A549 (cell line): ENCODE measurements around the gene NEIL3. TPM values are rescaled to one million over a fixed set of nuclear protein-coding genes. Genes with fewer than 3 reads are reported as not detected.

Experiments
- ATAC-seq, 2 experiments: fragments of 200-7000 bp in 1 of 2; fragments of >200 bp in 1 of 2; cut with Nextera tagmentation in 1 of 2; cut with Tn5 transposase in 1 of 2; 3 replicates each; pipeline versions ENCODE4 v1.8.0 to v1.9.1; 2018 to 2020; ENCODE audit warnings: mild to moderate bottlenecking in 1 of 2, moderate library complexity in 1 of 2
- CTCF ChIA-PET: fragments of 300-600 bp; sonication (Branson Sonifier 250); formaldehyde crosslinking; extraction: SDS; loops from one replicate; lab custom pipeline; 2021; ENCODE audit warnings: antibody characterized with exemption, inconsistent platforms; lab: Yijun Ruan, JAX
- POLR2A ChIA-PET: fragments of 350-600 bp; formaldehyde crosslinking; extraction: SDS; loops from one replicate; lab custom pipeline; 2021; ENCODE audit warnings: antibody characterized with exemption, inconsistent platforms; lab: Yijun Ruan, JAX
- DNase-seq, 2 experiments: peaks; one replicate each; pipeline versions ENCODE4 v3.0.0 to v3.0.0-alpha.2; 2011 to 2016; ENCODE audit warnings: low read depth in 1 of 2, low spot score in 1 of 2
- FAIRE-seq: peaks from 2 replicates; lab custom pipeline; 2011; peaks lifted over from hg19 to GRCh38; lab: Jason Lieb, UNC
- H3K27ac ChIP-seq, 2 experiments: fragments of >200 bp; sonication (Bioruptor Twin); formaldehyde crosslinking; 3 replicates each; pipeline ENCODE4 v1.5.1; 2016 to 2017
- H3K4me1 ChIP-seq: fragments of >200 bp; sonication (Bioruptor Twin); formaldehyde crosslinking; 3 replicates; pipeline ENCODE4 v1.6.1; 2016
- H3K4me2 ChIP-seq: fragments of >200 bp; sonication (Bioruptor Twin); formaldehyde crosslinking; 3 replicates; pipeline ENCODE4 v1.6.1; 2016
- H3K4me3 ChIP-seq: fragments of >200 bp; sonication (Bioruptor Twin); formaldehyde crosslinking; 3 replicates; pipeline ENCODE4 v1.5.1; 2016
- H3K9me3 ChIP-seq: fragments of >200 bp; sonication (Bioruptor Twin); formaldehyde crosslinking; 3 replicates; pipeline ENCODE4 v1.6.1; 2016
- CHD4 ChIP-seq: fragments of 200-600 bp; sonication (generic); IDR thresholded peaks from 2 replicates; pipeline ENCODE4 v1.6.1; 2016; ENCODE audit warnings: antibody characterized with exemption, mild to moderate bottlenecking, borderline replicate concordance
- EHF ChIP-seq: fragments of 250-450 bp; sonication (Bioruptor Pico); IDR thresholded peaks from 2 replicates; pipeline ENCODE4 v1.5.0; 2020; ENCODE audit warnings: mild to moderate bottlenecking
- FOSL2 ChIP-seq, 2 experiments: fragments of 450-650 bp in 1 of 2; fragments of >200 bp in 1 of 2; sonication (Bioruptor Twin) in 1 of 2; formaldehyde crosslinking; IDR thresholded peaks; 2 replicates each; pipeline versions ENCODE4 v1.5.0 to v1.6.1; 2016 to 2020; ENCODE audit warnings: mild to moderate bottlenecking in 1 of 2, moderate library complexity in 1 of 2
- HOXA7 ChIP-seq: fragments of 250-450 bp; sonication (Bioruptor Pico); IDR thresholded peaks from 2 replicates; pipeline ENCODE4 v1.5.0; 2020; ENCODE audit warnings: mild to moderate bottlenecking, moderate library complexity
- HOXB13 ChIP-seq: fragments of 250-450 bp; sonication (Bioruptor Pico); IDR thresholded peaks from 2 replicates; pipeline ENCODE4 v1.5.0; 2020; ENCODE audit warnings: low read depth, mild to moderate bottlenecking, moderate library complexity
- HOXB5 ChIP-seq: fragments of 250-450 bp; sonication (Bioruptor Pico); IDR thresholded peaks from 2 replicates; pipeline ENCODE4 v1.5.0; 2020; ENCODE audit warnings: mild to moderate bottlenecking, moderate library complexity
- JUNB ChIP-seq: fragments of >200 bp; sonication (Bioruptor Twin); formaldehyde crosslinking; IDR thresholded peaks from 2 replicates; pipeline ENCODE4 v1.6.1; 2016
- KDM5A ChIP-seq: fragments of 200-600 bp; sonication (generic); IDR thresholded peaks from 2 replicates; pipeline ENCODE4 v1.6.1; 2016; ENCODE audit warnings: antibody characterized with exemption, mild to moderate bottlenecking
- MAFK ChIP-seq: fragments of 450-650 bp; IDR thresholded peaks from 2 replicates; pipeline ENCODE4 v1.6.1; 2014; ENCODE audit not compliant: partially characterized antibody
- MYC ChIP-seq: IDR thresholded peaks from 2 replicates; pipeline ENCODE4 v1.6.1; 2012; ENCODE audit warnings: mild to moderate bottlenecking, inconsistent platforms, low read length, improper control_type of control experiment, borderline replicate concordance
- NFE2L2 ChIP-seq: fragments of 150-350 bp; conservative IDR thresholded peaks from 2 replicates; pipeline ENCODE4 v1.6.1; 2014; ENCODE audit warnings: low read length
- NR3C1 ChIP-seq: fragments of >200 bp; sonication (Bioruptor Twin); formaldehyde crosslinking; IDR thresholded peaks from 3 replicates; pipeline ENCODE4 v1.6.1; 2017
- POLR2AphosphoS2 ChIP-seq: conservative IDR thresholded peaks from 2 replicates; pipeline ENCODE4 v1.6.1; 2012; ENCODE audit warnings: low read length, improper control_type of control experiment, inconsistent platforms
- RCOR1 ChIP-seq: fragments of 150-350 bp; IDR thresholded peaks from 2 replicates; pipeline ENCODE4 v1.6.1; 2014; ENCODE audit warnings: antibody characterized with exemption, low read length, low read depth
- RFX5 ChIP-seq: fragments of 450-650 bp; IDR thresholded peaks from 2 replicates; pipeline ENCODE4 v1.7.1; 2014; ENCODE audit warnings: antibody characterized with exemption, mild to moderate bottlenecking, moderate library complexity
- RNF2 ChIP-seq: fragments of 200-600 bp; sonication (generic); IDR thresholded peaks from 2 replicates; pipeline ENCODE4 v1.6.1; 2016; ENCODE audit warnings: low read depth, mild to moderate bottlenecking, antibody characterized with exemption, moderate library complexity, borderline replicate concordance
- SREBF2 ChIP-seq: fragments of 450-650 bp; IDR thresholded peaks from 2 replicates; pipeline ENCODE4 v1.6.1; 2014; ENCODE audit warnings: mild to moderate bottlenecking, moderate library complexity
- TP53 ChIP-seq: fragments of 250-450 bp; sonication (Bioruptor Pico); IDR thresholded peaks from 2 replicates; pipeline ENCODE4 v1.5.0; 2021; ENCODE audit warnings: mild to moderate bottlenecking, moderate library complexity
- ZSCAN20 ChIP-seq: fragments of 250-450 bp; sonication (Bioruptor Pico); IDR thresholded peaks from 2 replicates; pipeline ENCODE4 v1.8.0; 2022; ENCODE audit warnings: mild to moderate bottlenecking, moderate library complexity
- WGBS: methylation state at CpG from one replicate; pipeline ENCODE4 v1.1.6; 2017; ENCODE audit errors: missing lambda C conversion rate; 5-methylcytosine and 5-hydroxymethylcytosine counted together
- polyA plus RNA-seq, 4 experiments: library from polyadenylated mRNA; depleted of rRNA in 3 of 4; stranded (reverse); fragments of >200 nt; fragmentation: RNase III in 1 of 4; extraction: RNeasy Plus Mini Kit Qiagen cat#74134 plus additional on column Dnase treatment in 1 of 4; gene quantifications; 2 replicates in 3 of 4; 3 replicates in 1 of 4; pipeline ENCODE4 v1.2.3, GENCODE V29; 2011 to 2017
- TF ChIP-seq, protein P1 (sequence below): fragments of >200 bp; sonication (Bioruptor Twin); formaldehyde crosslinking; IDR thresholded peaks from 3 replicates; pipeline ENCODE4 v1.6.1; 2016
- TF ChIP-seq, protein P2 (sequence below): fragments of 200-600 bp; sonication (generic); IDR thresholded peaks from 2 replicates; pipeline ENCODE4 v1.6.1; 2016; ENCODE audit warnings: antibody characterized with exemption, mild to moderate bottlenecking, moderate library complexity
- TF ChIP-seq, protein P3 (sequence below): IDR thresholded peaks from 2 replicates; pipeline ENCODE4 v1.6.1; 2012
- TF ChIP-seq, protein P4 (sequence below): fragments of 450-650 bp; IDR thresholded peaks from 2 replicates; pipeline ENCODE4 v1.6.1; 2014; ENCODE audit warnings: antibody characterized with exemption
- TF ChIP-seq, protein P5 (sequence below): fragments of >200 bp; sonication (Bioruptor Twin); formaldehyde crosslinking; IDR thresholded peaks from 3 replicates; pipeline ENCODE4 v1.5.1; 2016
- TF ChIP-seq, protein P6 (sequence below): fragments of 150-350 bp; IDR thresholded peaks from 2 replicates; pipeline ENCODE4 v1.6.1; 2014; ENCODE audit warnings: low read depth, mild to moderate bottlenecking, low read length

Gene NEIL3
- polyA plus RNA-seq, 2 of the 4 experiments (the other 2 are of a cell fraction): 23.4 to 42.0 TPM

DNA sequence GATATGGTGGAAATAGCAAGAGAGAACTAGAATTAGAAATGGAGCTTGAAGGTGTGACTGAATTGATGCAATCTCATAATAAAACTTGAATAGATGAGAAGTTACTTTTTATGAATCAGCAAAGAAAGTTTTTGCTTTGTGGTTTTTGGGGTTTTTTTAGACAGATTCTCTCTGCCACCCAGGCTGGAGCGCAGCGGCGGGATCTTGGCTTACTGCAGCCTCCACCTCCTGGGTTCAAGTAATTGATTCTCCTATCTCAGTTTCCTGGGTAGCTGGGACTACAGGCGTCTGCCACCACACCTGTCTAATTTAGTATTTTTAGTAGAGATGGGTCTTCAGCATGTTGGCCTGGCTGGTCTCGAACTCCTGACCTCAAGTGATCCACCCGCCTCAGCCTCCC lies 23.7 kb upstream of the NEIL3 start:
- TF ChIP-seq TP53 (CRISPR knock-in tag) (no peak), HOXB5 (no peak), MYC (no peak), MAFK (no peak), JUNB (no peak), RNF2 (no peak), CHD4 (no peak)
- TF ChIP-seq, protein P1, sequence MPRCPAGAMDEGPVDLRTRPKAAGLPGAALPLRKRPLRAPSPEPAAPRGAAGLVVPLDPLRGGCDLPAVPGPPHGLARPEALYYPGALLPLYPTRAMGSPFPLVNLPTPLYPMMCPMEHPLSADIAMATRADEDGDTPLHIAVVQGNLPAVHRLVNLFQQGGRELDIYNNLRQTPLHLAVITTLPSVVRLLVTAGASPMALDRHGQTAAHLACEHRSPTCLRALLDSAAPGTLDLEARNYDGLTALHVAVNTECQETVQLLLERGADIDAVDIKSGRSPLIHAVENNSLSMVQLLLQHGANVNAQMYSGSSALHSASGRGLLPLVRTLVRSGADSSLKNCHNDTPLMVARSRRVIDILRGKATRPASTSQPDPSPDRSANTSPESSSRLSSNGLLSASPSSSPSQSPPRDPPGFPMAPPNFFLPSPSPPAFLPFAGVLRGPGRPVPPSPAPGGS: no peak
- TF ChIP-seq, protein P2, sequence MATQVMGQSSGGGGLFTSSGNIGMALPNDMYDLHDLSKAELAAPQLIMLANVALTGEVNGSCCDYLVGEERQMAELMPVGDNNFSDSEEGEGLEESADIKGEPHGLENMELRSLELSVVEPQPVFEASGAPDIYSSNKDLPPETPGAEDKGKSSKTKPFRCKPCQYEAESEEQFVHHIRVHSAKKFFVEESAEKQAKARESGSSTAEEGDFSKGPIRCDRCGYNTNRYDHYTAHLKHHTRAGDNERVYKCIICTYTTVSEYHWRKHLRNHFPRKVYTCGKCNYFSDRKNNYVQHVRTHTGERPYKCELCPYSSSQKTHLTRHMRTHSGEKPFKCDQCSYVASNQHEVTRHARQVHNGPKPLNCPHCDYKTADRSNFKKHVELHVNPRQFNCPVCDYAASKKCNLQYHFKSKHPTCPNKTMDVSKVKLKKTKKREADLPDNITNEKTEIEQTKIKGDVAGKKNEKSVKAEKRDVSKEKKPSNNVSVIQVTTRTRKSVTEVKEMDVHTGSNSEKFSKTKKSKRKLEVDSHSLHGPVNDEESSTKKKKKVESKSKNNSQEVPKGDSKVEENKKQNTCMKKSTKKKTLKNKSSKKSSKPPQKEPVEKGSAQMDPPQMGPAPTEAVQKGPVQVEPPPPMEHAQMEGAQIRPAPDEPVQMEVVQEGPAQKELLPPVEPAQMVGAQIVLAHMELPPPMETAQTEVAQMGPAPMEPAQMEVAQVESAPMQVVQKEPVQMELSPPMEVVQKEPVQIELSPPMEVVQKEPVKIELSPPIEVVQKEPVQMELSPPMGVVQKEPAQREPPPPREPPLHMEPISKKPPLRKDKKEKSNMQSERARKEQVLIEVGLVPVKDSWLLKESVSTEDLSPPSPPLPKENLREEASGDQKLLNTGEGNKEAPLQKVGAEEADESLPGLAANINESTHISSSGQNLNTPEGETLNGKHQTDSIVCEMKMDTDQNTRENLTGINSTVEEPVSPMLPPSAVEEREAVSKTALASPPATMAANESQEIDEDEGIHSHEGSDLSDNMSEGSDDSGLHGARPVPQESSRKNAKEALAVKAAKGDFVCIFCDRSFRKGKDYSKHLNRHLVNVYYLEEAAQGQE: no peak
- TF ChIP-seq, protein P3, sequence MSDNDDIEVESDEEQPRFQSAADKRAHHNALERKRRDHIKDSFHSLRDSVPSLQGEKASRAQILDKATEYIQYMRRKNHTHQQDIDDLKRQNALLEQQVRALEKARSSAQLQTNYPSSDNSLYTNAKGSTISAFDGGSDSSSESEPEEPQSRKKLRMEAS: no peak
- TF ChIP-seq, protein P4, sequence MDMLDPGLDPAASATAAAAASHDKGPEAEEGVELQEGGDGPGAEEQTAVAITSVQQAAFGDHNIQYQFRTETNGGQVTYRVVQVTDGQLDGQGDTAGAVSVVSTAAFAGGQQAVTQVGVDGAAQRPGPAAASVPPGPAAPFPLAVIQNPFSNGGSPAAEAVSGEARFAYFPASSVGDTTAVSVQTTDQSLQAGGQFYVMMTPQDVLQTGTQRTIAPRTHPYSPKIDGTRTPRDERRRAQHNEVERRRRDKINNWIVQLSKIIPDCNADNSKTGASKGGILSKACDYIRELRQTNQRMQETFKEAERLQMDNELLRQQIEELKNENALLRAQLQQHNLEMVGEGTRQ: no peak
- TF ChIP-seq, all 56 proteins: peak for 0
- Histone ChIP-seq H3K4me3 (no peak overlapping the region), H3K27ac (no peak overlapping the region), H3K4me1 (no peaks in the 10 kb centered on the region), H3K4me2 (no peak overlapping the region), H3K9me3 (no peaks in the 10 kb centered on the region)
- POLR2A ChIA-PET: no interaction called here
- DNase-seq: no peak
- FAIRE-seq: no peak
- no peak for ATAC-seq
- WGBS: 94% methylated on average over 6 of the region's 6 CpGs
- CTCF ChIA-PET: no interaction called here

DNA sequence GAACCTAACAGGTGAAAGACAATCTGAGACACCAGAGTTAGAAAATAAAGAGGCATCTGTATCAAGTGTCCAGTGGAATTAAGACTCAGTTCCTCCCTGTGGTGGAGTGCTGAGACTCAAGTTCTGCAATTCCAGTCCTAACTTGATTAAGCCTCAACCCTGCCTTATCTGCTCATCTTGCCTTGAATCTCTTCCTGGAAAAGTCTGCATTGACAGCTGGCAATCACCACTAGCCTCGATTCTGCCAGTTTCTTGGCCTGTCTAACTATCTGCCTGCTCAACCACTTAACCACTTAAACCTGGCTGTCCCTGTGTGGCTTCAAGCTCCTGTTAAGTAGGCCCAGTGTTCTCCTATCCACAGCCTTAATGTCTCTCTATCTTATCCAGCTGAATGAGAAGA lies 22.4 kb upstream of the NEIL3 start:
- H3K27ac ChIP-seq: no peak overlapping the region
- H3K4me3 ChIP-seq: no peak overlapping the region
- H3K9me3 ChIP-seq: no peaks in the 10 kb centered on the region
- no peak overlapping the region for H3K4me2 ChIP-seq
- DNase-seq (no peak), FAIRE-seq (no peak), ATAC-seq (no peak)
- CTCF ChIA-PET: no interaction called here
- no peaks in the 10 kb centered on the region for H3K4me1 ChIP-seq
- WGBS: 7% methylated on average over 1 of the region's 1 CpG
- POLR2A ChIA-PET: no interaction called here
- TF ChIP-seq POLR2AphosphoS2: no peak
- TF ChIP-seq, protein P5, sequence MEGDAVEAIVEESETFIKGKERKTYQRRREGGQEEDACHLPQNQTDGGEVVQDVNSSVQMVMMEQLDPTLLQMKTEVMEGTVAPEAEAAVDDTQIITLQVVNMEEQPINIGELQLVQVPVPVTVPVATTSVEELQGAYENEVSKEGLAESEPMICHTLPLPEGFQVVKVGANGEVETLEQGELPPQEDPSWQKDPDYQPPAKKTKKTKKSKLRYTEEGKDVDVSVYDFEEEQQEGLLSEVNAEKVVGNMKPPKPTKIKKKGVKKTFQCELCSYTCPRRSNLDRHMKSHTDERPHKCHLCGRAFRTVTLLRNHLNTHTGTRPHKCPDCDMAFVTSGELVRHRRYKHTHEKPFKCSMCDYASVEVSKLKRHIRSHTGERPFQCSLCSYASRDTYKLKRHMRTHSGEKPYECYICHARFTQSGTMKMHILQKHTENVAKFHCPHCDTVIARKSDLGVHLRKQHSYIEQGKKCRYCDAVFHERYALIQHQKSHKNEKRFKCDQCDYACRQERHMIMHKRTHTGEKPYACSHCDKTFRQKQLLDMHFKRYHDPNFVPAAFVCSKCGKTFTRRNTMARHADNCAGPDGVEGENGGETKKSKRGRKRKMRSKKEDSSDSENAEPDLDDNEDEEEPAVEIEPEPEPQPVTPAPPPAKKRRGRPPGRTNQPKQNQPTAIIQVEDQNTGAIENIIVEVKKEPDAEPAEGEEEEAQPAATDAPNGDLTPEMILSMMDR: no peak
- TF ChIP-seq, protein P2: no peak
- no peak for TF ChIP-seq FOSL2 (IDR thresholded peaks at IDR 0.05)
- no peak for TF ChIP-seq FOSL2 (CRISPR knock-in tag; IDR thresholded peaks at IDR 0.05)
- TF ChIP-seq JUNB: no peak
- no peak for TF ChIP-seq NFE2L2
- TF ChIP-seq, protein P6, sequence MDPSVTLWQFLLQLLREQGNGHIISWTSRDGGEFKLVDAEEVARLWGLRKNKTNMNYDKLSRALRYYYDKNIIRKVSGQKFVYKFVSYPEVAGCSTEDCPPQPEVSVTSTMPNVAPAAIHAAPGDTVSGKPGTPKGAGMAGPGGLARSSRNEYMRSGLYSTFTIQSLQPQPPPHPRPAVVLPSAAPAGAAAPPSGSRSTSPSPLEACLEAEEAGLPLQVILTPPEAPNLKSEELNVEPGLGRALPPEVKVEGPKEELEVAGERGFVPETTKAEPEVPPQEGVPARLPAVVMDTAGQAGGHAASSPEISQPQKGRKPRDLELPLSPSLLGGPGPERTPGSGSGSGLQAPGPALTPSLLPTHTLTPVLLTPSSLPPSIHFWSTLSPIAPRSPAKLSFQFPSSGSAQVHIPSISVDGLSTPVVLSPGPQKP: no peak
- no peak for TF ChIP-seq RCOR1
- no peak for TF ChIP-seq EHF (CRISPR knock-in tag)
- no peak for TF ChIP-seq ZSCAN20
- no peak for TF ChIP-seq RFX5
- no peak for TF ChIP-seq HOXB13 (CRISPR knock-in tag)
- no peak for TF ChIP-seq NR3C1
- no peak for TF ChIP-seq HOXA7 (CRISPR knock-in tag)
- no peak for TF ChIP-seq KDM5A
- TF ChIP-seq SREBF2: no peak
- TF ChIP-seq, protein P3: no peak
